Stimulated activated CD4-positive, alpha-beta T cell treated with anti-CD3 and anti-CD28 coated beads, Interleukin-4, amount 100 ng/mL, for 4 hours (primary cell): ENCODE measurements around the gene MYH9.
"Not testable (repeated sequence)": the region's sequence is repeated elsewhere in the genome, so short reads cannot be mapped to it uniquely, and the experiment has no call there.

ENCODE experiments used
- DNase-seq, 2 experiments: peaks; one replicate each; pipeline ENCODE4 v3.0.0-alpha.2; 2020

Gene MYH9

DNA sequence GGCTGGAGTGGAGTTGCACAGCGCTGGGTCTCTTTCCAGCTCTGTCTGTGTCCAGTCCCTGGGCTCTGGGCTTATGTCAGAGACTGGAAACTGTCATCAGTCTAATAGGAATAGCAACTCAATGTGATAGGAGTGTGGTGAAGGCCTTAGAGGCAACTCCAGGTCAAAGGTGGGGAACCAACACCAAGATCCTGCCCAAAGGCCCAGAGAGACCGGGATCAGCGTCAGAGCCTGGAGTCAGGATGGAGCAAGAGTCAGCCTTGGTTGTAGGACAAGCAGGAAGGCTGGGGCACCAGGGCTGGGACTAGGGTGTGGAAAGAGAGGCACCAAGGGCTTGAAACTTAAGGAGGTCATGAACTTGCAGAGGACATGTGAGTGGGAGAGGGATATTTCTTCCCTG, 125.5 kb downstream of the MYH9 start:
- DNase-seq = not testable (repeated sequence)

DNA sequence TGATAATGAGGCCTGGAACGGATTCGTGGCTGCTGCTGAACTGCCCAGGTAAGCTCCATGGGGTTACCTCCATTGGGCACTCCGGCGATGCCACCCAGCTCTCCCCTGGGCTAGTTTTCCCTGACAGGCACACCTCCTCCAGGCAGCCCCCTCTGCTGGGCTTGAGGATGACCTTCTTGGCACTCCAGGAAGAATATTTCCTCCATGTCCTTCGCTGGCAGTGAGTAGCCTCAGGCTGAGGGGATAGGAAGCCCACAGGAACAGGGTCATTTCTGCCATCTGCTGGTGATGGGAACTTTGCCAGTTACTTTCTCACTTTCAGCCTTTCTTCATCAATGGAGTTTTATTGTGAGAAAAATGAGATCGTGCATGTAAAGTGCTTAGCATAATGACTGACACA, 126.1 kb downstream of the MYH9 start:
- not testable (repeated sequence) for DNase-seq

DNA sequence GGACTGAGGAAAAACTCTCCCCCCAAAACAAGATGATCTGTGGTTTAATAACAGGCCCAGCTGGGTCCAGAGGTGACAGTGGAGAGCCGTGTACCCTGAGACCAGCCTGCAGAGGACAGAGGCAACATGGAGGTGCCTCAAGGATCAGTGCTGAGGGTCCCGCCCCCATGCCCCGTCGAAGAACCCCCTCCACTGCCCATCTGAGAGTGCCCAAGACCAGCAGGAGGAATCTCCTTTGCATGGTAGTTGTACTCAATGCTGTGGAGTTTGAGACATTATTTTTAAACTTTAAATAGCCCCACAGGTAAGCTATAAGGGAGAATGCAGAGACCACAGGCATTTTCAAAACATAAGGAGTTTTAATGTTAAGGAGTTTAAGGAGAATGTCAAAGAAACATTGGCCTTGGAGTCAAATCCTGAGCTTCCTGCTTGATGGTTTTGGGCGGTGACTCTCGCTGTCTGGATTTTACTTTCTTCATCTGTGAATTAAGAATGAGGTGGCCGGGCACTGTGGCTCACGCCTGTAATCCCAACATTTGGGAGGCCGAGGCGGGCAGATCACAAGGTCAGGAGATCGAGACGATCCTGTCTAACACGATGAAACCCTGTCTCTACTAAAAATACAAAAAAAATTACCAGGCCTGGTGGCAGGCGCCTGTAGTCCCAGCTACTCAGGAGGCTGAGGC, 128.0 kb downstream of the MYH9 start:
- DNase-seq = no peak

DNA sequence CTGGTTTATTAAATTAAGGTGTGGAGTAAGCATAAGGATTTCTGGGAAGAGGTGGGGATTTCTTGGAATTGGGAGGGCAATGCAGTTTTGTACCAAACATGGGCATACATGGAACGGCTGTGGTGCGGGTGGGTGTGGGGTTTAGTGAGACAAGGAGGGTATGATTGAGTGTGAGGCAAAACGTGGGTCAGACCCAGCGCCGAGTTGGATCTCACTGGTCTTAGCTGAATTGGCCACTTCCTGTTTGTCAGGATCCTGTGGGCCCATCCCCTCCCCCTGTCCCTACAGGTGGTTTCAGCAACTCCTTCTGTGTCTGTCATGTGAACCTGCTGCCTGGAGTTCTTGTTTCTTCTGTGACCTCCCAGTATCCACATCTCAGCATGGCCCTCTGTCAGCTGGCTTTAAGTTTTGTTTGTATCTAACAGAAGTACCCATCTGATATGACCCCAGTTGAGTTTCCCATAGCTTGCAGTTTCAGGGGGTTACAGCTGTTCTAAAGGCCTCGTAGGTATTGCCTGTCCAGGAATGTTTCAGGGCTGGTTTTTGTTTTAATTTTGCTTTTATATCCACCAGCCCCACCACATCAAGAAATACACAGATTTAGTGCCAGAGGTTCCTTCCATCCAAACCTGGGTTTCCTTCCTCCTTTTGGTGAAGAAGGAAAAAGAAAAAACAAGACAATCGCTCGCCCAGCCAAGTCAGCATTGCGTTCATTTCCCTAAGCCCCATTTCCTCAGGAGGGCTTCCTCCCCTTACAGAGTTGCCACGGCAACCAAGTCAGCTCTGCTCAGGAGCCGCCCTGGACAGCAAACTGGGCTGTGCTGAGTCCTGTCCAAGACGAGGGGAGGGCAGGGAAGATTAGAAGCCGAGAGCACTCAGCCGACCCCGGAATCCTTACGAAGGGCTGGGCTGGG, 128.8 kb downstream of the MYH9 start:
- DNase-seq = no peak

DNA sequence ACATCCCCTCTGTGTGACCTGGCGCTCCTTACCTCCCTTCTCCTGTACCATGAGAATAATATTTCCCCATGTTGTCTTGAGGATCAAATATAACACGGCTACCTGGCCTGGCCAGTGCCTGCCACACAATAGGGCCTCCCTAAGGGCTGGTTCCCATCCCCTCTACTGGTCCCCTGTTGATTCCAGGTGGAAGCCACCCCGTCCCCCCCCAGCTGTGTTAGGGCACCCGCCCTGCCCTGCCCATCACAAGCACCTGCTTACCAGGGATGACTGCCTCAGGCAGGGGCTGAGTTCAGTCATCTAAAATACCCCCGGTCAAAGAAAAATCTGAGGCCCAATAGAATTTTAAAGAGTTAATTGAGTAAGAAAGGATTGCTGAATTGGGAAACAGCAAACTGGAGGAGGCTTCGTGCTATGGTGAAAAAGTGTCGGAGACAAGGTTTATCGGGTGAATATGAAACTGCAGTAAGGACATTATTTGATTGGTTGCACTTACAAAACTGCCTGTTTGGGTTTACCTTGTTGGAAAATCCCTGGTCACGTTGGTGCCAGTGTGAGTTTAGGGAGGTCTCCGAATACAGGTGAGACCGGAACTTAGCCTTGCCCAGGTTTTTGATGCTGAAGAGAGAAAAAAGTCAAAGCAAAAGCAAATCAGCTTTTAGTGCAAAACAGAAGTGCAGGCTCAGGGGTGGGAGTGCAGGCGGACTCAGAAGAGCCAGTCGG, 129.7 kb downstream of the MYH9 start:
- no peak for DNase-seq

DNA sequence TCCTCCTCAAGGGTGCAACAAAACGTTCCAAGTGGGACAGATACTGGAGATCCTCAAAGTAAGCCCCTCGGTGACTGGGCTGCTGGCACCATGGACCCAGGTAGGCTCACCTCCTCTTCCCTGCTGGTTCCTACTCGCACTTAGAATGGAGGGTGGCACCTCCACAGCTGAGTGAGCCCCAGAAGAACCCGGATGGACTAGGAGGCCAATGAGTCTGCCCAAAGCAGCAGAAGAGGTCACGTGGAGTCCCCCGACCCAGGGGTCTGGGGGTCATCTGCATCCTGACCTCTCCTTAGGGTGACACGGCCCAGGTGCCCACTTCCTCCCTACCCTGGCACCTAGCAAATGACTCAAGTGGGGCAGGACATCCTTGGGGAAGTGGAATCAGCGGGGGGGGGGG, 130.5 kb downstream of the MYH9 start:
- DNase-seq = no peak

DNA sequence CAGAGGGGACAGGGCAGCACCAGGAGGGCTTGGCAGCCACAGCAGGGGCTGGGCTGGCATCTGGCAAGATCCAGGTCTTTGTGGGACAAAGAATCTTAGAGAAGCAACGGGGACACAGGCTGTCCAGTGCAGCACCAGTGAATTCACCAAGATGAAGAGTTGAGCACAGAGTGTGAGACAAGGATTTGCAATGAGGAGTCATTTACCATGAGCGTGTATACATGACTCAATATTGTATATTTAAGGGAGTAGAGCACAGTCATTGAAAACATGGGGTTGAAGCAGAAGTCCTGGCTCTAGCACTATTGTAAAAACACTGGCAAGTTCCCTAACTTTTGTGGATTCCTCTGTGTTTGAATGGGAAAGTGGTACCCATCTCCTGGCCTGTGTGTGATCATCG, 131.3 kb downstream of the MYH9 start:
- DNase-seq = no peak

DNA sequence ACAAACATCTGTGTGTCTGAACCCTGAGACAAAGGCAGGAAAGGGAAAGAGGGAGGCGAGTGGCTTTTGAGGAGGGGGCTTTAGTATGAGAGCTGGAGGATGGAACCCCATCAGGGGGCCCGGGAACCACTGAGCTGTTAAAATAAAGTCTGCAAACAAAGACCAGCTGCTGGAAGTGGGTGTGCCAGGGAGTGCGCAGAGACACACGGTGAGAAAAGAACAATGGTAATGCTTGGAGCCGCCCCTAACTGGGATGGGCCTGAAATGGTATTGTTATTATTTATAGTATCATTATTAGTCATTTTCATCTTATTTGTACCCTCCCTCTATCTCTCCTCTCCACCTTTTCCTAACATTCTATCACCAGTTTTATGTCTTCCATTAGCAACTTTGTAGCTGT, 132.2 kb downstream of the MYH9 start:
- DNase-seq = not testable (repeated sequence)

DNA sequence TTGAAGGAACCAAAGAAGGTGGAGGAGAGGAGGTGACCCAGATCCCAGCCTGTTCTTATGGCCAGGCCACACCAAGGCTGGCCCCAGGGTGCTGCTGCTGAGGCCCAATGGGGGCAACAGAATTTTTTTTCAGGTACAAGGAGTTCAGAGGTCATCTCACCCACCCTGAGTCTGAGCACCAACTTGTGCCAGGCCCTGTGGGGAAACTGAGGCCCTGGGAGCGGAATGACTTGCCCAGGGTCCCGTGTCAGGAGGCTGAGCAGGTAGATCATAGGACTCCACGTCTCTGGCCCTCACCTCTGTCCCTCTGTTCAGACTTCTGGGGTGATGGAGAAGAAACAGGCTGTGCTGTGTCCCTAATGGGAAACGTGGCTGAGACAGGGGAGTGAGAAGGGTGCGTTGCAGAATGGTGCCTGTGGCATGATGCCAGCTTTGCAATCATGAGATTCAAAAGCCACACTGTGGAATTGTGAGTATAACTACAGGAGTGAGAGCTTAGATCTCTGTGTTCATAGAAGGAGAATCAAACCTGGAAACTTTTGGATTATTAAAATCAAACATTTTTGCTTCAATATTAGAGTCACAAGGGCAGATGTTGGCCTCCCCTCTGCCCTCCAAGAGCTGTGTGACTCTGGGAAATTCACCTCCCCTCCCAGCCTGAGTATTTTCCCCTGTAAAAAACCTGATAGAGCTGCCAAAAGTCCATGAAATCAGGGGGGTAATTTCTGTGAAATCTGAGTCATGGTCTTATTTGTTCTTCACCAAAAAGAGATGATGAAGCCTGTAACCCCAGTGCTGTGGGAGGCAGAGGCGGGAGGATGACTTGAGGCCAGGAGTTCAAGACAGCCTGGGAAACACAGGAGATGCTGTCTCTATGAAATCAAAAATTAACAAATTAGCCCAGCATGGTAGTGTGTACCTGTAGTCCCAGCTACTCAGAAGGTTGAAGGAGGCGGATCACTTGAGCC, 134.0 kb downstream of the MYH9 start:
- DNase-seq = peak in 1 of 2 experiments; percentile 77

DNA sequence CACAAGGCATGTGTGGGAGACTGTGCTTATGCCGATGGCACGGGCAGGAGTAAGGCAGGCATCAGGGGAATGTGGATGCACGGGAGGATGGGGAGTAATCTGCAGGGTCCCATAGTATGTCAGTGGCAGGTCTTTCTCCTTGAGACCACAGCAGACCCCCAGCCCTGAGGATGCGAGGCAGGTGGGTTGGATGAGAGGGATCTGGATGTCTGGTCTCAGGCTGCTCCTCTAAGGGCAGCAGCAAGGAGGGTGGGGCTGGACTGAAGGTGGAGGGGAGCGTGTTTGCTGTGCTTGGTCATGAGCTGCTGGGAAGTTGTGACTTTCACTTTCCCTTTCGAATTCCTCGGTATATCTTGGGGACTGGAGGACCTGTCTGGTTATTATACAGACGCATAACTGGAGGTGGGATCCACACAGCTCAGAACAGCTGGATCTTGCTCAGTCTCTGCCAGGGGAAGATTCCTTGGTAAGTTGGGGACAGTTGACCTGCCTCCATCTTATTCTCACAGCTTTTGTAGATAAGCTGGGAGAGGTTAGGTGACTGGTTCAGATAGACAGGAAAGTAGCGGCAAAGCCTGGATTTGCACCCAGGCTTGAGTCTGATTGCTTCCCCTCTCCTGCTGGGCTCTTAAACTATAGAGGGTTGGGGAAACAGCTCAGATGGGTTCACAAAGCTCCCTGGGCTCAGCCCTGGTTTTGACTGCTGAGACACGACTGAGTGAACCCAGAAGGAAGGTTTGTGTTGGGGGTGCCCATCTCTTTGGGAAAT, 134.8 kb downstream of the MYH9 start, which contains the start of gene APOL1:
TSS of gene APOL1 (plus strand) at position 380 of the 769 bp plus-strand sequence. CDS start 1,823 bp downstream, outside the sequence.
- DNase-seq = peak in 1 of 2 experiments; percentile 71

DNA sequence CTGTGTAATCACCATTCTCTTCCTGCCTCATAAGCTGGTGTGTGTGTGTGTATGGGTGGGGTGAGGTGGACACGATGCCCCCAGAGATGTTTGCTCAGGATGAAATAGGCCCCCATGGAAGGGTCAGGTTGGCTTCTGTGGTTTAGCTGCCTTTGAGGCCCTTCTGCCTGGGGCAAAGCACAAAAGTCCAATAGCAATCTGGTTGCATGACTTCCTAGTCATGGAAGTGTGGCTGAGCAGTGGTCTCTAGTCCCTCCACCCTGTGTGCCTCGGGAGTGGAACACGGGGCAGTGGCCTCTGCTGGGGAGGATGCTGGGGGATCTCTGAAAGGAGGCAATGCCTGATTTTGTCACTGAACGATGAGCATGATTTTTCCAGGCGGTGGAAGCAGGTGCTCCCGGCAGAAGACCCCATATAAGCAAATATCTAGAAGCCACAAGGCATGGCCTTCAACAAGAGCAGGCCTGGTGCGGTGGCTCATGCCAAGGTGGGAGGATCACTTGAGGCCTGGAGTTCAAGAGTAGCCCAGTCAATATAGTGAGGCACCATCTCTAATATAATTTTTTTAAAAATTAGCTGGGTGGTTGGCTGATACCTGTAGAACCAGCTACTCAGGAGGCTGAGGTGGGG, 135.7 kb downstream of the MYH9 start:
- not testable (repeated sequence) for DNase-seq

DNA sequence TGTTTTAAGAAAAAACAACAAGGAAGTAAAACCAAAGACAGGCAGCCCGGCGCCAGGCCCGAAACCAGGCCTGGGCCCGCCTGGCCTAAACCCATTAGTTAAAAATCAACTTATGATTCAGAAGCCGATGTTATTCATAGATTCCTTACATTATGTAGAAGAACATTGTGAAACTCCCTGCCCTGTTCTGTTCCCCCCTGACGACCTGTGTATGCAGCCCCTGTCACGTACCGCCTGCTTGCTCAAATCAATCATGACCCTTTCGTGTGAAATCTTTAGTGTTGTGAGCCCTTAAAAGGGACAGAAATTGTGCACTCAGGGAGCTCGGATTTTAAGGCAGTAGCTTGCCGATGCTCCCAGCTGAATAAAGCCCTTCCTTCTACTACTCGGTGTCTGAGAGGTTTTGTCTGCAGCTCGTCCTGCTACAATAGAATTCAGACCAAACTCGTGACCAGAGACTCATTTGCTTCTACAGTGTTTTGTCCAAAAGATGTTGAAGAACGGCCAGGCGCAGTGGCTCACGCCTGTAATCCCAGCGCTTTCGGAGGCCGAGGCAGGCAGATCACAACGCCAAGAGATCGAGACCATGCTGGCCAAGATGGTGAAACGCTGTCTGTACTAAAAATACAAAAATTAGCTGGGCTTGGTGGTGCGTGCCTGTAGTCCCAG, 137.3 kb downstream of the MYH9 start:
- not testable (repeated sequence) for DNase-seq

DNA sequence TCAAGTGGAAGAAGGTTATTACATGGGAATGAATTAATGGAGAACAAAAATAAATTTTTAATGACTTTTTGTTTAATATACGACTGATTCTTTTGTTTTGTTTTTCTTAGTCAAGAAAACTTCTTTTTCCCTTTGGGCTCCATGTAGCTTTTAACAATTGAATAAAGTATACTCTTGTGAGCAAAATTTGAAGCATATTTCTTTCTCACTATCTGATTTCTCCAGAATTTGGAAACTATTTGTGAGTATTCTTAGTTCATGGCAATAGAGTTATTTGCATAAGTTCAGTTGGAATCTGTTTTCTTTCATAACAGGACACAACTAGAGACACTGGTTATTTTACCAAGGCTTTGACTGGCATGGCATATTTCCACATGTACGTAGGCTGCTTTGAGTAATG, 138.6 kb downstream of the MYH9 start:
- no peak for DNase-seq

DNA sequence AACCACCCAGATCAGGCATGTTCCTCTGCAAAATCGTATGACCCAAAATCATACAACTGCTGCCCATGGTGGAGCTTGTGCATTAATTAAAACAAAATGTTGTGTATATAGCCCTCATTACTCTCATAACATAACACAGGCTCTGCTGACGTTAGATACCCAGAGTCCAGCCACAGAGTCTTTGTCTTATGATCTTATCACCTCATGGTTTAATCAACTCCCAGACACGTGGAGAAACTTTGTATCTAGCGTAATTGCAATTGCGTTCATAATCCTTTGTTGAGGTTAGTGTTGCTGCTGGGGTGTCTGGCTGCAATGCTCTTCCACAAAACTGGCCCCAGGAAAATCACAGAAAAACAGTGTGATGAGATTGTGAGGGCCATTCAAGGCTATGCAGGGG, 139.8 kb downstream of the MYH9 start:
- DNase-seq = no peak

DNA sequence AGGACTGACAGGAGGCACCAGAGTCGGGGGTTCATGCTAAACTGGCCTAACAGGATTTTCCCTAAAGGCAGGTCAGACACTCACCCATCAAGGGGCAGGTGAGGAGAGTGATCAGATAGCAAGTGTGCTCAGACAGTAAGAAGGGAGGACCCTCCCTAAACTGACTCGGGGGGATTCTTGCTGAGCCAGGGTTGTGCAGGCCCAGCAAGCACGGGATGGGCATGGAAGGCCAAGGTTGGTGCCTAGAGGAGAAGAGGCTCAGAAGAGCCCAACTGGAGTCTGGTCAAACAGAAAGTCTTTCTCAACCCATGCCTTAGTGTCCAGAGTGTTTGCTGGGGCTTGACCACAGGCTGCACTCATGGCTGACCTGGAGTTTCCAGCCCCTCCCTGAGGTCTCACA, 141.0 kb downstream of the MYH9 start:
- DNase-seq = no peak

DNA sequence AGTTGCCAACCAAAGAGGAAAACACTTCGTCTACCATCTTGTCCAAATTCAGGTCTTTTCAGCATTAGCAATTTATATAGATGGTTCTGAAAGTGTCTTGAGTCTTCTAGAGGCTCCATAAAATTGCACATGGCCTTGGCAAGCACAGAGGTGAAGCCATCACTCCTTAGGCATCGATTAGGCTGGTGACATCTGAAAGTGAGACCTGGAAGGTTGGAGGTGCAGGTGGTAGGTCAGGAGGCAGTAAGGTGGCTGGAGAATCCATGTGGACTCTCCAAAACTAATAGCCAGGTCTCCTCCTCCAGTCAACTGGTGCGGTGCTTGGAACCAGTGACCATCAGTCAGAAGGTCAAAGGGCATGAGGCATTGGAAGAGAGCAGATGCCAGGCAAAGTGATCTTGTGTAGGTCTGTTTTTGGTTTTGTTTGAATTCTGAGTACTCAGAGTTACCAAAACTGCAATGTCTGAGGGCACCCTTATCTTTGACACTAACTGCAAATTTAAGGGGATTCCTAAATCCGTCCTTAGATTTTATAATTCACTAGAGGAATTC, 141.9 kb downstream of the MYH9 start:
- DNase-seq = no peak

DNA sequence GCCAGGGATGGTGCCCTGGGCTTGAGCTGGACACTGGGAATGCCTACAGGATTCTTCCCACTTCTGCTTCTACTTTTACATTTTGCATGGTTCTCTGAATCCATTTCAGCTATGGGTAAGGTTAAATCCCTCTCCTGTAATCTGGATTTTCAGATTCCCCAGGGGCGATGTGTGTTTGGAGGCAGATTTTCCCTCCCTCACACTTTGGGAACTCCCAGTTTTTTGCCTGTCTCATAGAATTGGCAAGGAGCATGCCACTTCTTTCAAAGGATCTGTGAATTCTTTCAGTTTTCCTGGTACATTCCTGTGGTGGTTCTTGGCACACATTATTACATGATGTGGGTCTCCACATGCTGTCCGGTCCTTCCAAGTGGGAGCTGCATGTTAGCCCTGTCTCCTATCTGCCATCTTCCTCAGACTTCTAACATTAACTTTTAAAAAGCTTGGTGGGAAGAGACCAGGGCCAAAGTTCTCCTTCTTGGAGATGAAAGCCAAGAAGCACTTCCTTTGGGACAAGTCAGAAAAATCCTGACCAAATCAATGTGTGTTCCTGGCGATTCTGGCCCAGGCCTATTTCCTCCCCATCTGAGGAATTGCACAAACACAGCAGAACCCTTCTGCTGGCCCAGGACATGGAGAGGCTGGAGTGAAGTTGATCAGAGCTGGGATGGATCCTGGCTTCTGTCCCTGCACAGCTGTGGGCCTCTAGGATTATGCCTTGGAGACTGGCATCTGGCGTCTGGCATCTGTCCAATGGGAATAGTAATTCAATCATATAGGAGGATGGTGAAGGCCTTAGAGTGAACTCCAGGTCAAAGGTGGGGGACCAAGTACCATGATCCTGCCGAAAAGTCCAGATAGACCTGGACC, 143.0 kb downstream of the MYH9 start:
- DNase-seq = no peak

DNA sequence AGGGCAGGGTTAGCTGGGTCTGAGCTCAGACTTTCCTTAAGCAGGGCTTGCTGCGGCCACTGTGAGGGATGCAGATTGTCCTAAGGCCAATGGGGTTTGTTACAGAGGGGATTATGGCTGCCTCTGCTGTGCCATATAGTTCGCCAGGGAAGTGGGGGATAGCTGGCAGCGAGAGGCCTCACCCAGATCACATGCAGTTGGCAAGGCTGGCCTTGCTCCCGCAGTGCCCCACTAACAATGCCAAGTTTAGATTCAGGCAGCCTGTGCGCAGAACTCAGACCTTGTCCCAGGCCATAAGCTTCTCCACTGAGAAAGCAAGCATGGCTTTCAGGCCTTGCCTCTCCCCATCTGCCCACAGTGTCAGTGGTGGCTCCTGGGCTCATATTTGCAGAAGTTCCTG, 143.8 kb downstream of the MYH9 start:
- no peak for DNase-seq
